ENCODE results near the gene SPATA13. TPM values are rescaled to one million over a fixed set of nuclear protein-coding genes. Genes with fewer than 3 reads are reported as not detected.

The SPATA13 gene
- total and polyA plus RNA-seq, 2 donors (not counting 1 experiment from before 2014, with no cell fraction given) = 5.7 to 8.3 TPM

GRCh38 chr13:24269821-24270220 is 109.3 kb downstream of the SPATA13 start:
- no peaks in the 10 kb centered on the region for H3K9me3 Mint-ChIP-seq (ENCODE audit: insufficient read depth)
- no CpG with 5 or more reads among the region's 4 CpGs for WGBS (ENCODE audit: insufficient coverage)
- CTCF ChIA-PET = interaction anchor here (0.7 to 3.5 kb wide), 8 partner anchors 8 to 104 kb away, joined by 3 to 16 read pairs (median 4); no protein-coding TSS in a partner anchor
- H3K9ac ChIP-seq (ENCODE audit: low read length) = no peak overlapping the region
- H3K4me2 ChIP-seq (replicated peaks; ENCODE audit: low read depth, low read length, poor library complexity, severe bottlenecking) = no peak overlapping the region
- H2AFZ ChIP-seq (ENCODE audit: insufficient read depth, low read depth, low read length, poor library complexity, severe bottlenecking) = peak overlapping the region; percentile 76
- peaks cover 29% of the 10 kb centered on the region for H3K79me2 ChIP-seq (ENCODE audit: control insufficient read depth, insufficient read depth, low read length)
- POLR2A ChIA-PET = no interaction called here
- H3K27me3 Mint-ChIP-seq = no peaks in the 10 kb centered on the region
- no peak overlapping the region for H3K4me3 ChIP-seq (ENCODE audit: control extremely low read depth in 1 of 5, extremely low read depth in 1 of 5, insufficient read depth in 1 of 5, low read depth in 2 of 5, low read length in 4 of 5)
- TF ChIP-seq EZH2 (IDR thresholded peaks at IDR 0.05; ENCODE audit: borderline replicate concordance, insufficient read depth, low read depth, low read length, poor library complexity, severe bottlenecking) = no peak
- TF ChIP-seq CTCF (IDR thresholded peaks at IDR 0.05) = no peak
- no peaks in the 10 kb centered on the region for H3K27me3 ChIP-seq (replicated peaks in 1 of 4; ENCODE audit: control extremely low read depth in 1 of 4, control insufficient read depth in 3 of 4, insufficient read depth in 4 of 4, low read length in 3 of 4)
- peaks cover 74% of the 10 kb centered on the region for H3K4me1 Mint-ChIP-seq
- H3K9me3 ChIP-seq (ENCODE audit: control extremely low read depth in 1 of 3, control insufficient read depth in 2 of 3, insufficient read depth in 1 of 3, low read length in 2 of 3) = no peaks in the 10 kb centered on the region
- DNase-seq (no peak), ATAC-seq (ENCODE audit: low read depth) (no peak)
- no peak overlapping the region for H3K27ac Mint-ChIP-seq
- peak overlapping the region; percentile 89 for H3K4me3 Mint-ChIP-seq
- H3K27ac ChIP-seq (ENCODE audit: low read length in 2 of 2) = peak overlapping the region in 1 of 2 donors; percentile 84
- no peaks in the 10 kb centered on the region for H4K20me1 ChIP-seq (ENCODE audit: control insufficient read depth, insufficient read depth, low read length, poor library complexity, severe bottlenecking)
- intact Hi-C loops (cut with micrococcal nuclease) = loop anchor here (2.0 to 10.0 kb wide), 8 partner anchors 43 to 1985 kb away; partner anchors contain the start of genes CDK8, MTMR6, PARP4 and SPATA13
- H3K36me3 ChIP-seq (replicated peaks in 1 of 2; ENCODE audit: control extremely low read depth in 1 of 2, control insufficient read depth in 1 of 2, extremely low read depth in 1 of 2, insufficient read depth in 2 of 2, low read length in 1 of 2) = no peaks in the 10 kb centered on the region
- peaks cover 53 to 66% of the 10 kb centered on the region in 2 donors for H3K4me1 ChIP-seq (ENCODE audit: control insufficient read depth in 2 of 2, insufficient read depth in 2 of 2, low read length in 2 of 2)

- Histone ChIP-seq H3K4me2 (replicated peaks; ENCODE audit: low read depth, low read length, poor library complexity, severe bottlenecking) (peak overlapping the region; percentile 70), H2AFZ (ENCODE audit: insufficient read depth, low read depth, low read length, poor library complexity, severe bottlenecking) (peak overlapping the region; percentile 76), H3K27ac (ENCODE audit: low read length in 2 of 2) (peak overlapping the region; percentile 84 to 89), H3K27me3 (replicated peaks in 1 of 4; ENCODE audit: control extremely low read depth in 1 of 4, control insufficient read depth in 3 of 4, insufficient read depth in 4 of 4, low read length in 3 of 4) (no peaks in the 10 kb centered on the region), H3K79me2 (ENCODE audit: control insufficient read depth, insufficient read depth, low read length) (peaks cover 29% of the 10 kb centered on the region), H4K20me1 (ENCODE audit: control insufficient read depth, insufficient read depth, low read length, poor library complexity, severe bottlenecking) (no peaks in the 10 kb centered on the region), H3K4me1 (ENCODE audit: control insufficient read depth in 2 of 2, insufficient read depth in 2 of 2, low read length in 2 of 2) (peaks cover 55 to 66% of the 10 kb centered on the region in 2 donors), H3K9ac (ENCODE audit: low read length) (peak overlapping the region; percentile 54), H3K9me3 (ENCODE audit: control extremely low read depth in 1 of 3, control insufficient read depth in 2 of 3, insufficient read depth in 1 of 3, low read length in 2 of 3) (no peaks in the 10 kb centered on the region), H3K36me3 (replicated peaks in 1 of 2; ENCODE audit: control extremely low read depth in 1 of 2, control insufficient read depth in 1 of 2, extremely low read depth in 1 of 2, insufficient read depth in 2 of 2, low read length in 1 of 2) (no peaks in the 10 kb centered on the region), H3K4me3 (ENCODE audit: control extremely low read depth in 1 of 5, extremely low read depth in 1 of 5, insufficient read depth in 1 of 5, low read depth in 2 of 5, low read length in 4 of 5) (peak overlapping the region; percentile 40 to 71 (median 62))
- intact Hi-C loops (cut with micrococcal nuclease) = loop anchor here (2.0 to 10.0 kb wide), 8 partner anchors 43 to 1984 kb away; partner anchors contain the start of genes CDK8, MTMR6, PARP4 and SPATA13
- DNase-seq (peak; percentile 76), ATAC-seq (ENCODE audit: low read depth) (peak; percentile 52)
- Mint-ChIP-seq H3K9me3 (ENCODE audit: insufficient read depth) (no peaks in the 10 kb centered on the region), H3K27me3 (no peaks in the 10 kb centered on the region), H3K27ac (peak overlapping the region; percentile 98), H3K4me3 (peak overlapping the region; percentile 89), H3K4me1 (peaks cover 73% of the 10 kb centered on the region)
- ChIA-PET POLR2A (interaction anchor here (0.7 to 0.9 kb wide), 2 partner anchors 55 to 692 kb away, joined by 3 read pairs; no protein-coding TSS in a partner anchor), CTCF (interaction anchor here (0.9 to 3.5 kb wide), 5 partner anchors 9 to 216 kb away, joined by 3 to 16 read pairs (median 5); no protein-coding TSS in a partner anchor)
- no peak for TF ChIP-seq EZH2 (IDR thresholded peaks at IDR 0.05; ENCODE audit: borderline replicate concordance, insufficient read depth, low read depth, low read length, poor library complexity, severe bottlenecking)
- peak; percentile 13 for TF ChIP-seq CTCF (IDR thresholded peaks at IDR 0.05)
- WGBS (ENCODE audit: insufficient coverage) = 0% methylated on average over 9 of the region's 10 CpGs
Measured at GRCh38 chr13:24270639-24271141, 110.2 kb downstream of the SPATA13 start.

All from B cell (primary cell).